Stimulated activated CD8-positive, alpha-beta memory T cell treated with anti-CD3 and anti-CD28 coated beads, Interleukin-4, amount 100 ng/mL, for 1 hour (primary cell): ENCODE measurements around the gene LCN12.

Source experiments
- DNase-seq, 2 donors: peaks; one replicate each; pipeline ENCODE4 v3.0.0-alpha.2; 2020; ENCODE audit warnings: low read depth in 2 of 2, low spot score in 1 of 2

Gene LCN12

DNA sequence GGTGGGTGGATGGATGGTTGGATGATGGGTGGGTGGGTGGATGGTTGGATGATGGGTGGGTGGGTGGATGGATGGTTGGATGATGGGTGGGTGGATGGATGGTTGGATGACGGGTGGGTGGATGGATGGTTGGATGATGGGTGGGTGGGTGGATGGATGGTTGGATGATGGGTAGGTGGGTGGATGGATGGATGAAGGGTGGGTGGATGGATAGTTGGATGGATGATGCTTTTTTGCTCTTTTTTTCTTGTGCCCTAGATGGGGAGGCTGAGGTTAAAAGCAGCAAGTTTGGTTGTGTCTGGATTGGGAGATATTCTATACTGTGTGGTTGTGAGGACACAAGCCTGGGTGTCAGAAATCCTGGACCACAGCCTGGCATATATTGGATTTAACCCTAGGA is 5.4 kb downstream of the LCN12 start:
- no peak for DNase-seq

DNA sequence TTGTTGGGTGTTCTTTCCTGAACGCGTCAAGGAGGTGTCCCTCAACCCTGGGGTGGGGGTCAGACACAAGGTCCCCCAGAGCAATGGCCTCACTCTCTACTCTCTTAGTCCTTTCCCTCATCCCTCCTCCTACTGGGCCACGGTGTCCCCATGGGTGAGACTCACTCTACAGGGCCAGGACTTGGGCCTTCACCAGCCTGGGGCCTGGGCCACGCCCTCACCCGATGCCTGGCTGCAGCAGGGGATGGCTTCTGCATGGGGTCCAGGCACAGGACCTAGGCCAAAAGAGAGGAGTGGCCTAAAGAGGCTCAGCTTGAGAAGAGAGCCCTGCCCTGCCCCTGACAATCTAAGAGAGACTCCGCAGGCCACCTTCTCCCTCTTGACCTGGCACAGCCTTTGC is 5.8 kb downstream of the LCN12 start:
- DNase-seq, result no peak

DNA sequence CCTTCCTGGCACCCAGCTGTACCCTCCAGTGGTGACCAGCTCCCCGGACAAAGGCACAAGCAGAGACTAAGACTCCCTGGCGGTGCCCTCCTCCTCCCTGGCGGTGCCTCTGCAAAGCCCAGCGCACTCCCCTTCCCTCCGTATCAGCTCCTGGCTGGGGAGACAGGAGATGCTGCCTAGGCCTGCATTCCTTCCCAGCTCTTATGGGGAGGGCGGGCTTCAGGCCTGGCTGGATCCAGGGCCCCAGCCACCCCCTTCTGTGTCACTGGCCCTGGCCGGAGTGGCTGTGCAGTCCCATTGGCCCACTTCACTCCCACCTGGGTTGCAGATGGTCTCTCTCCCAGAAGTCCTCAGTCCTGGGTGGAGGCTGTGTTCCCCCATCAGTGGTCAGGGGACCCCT is 6.4 kb downstream of the LCN12 start:
- no peak for DNase-seq

DNA sequence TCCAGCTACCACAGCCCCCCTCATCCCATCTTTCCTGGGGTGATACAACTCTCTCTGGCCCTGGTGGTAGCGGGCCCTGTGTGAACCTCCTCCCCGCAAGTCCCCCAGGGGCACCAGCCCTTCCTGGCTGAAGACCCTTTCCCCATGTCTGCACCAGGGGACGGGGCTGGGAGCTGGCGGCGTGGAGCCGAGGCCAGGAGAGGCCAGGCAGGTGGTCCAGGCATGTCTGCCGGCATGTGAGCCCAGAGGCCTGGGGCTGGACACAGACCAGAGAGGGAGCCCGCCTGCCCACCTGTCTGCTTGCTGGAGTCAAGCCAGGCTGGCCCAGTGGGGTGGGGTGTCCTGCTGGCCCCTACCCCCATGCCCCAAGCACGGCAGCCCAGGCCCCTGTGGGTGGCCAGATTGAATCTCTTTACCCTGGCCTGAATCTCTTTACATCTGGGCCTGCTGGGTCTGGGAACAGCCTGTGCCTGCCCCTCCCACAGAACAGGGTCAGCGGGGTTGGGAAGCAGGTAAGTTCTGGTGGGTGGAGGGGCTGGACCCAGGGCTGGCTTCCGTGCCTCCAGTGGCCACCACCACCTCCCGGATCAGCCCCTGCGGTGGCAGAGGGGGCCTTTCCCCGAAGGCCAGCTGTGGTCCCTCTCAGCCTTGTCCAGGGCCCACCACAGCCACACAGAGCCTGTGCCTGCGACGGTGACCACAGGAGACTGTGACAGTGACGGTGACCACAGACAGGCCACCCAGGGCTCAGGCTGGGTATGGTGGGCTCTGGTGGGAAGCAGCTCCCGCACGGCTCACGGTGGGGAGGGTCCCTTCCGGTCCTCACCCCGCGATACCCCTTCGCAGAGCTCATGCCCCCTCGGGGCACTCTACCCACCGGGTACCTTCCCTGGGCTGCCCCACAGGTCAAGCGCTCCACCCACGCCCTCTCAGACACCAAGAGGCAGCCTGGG is 7.1 kb downstream of the LCN12 start:
- no peak for DNase-seq

DNA sequence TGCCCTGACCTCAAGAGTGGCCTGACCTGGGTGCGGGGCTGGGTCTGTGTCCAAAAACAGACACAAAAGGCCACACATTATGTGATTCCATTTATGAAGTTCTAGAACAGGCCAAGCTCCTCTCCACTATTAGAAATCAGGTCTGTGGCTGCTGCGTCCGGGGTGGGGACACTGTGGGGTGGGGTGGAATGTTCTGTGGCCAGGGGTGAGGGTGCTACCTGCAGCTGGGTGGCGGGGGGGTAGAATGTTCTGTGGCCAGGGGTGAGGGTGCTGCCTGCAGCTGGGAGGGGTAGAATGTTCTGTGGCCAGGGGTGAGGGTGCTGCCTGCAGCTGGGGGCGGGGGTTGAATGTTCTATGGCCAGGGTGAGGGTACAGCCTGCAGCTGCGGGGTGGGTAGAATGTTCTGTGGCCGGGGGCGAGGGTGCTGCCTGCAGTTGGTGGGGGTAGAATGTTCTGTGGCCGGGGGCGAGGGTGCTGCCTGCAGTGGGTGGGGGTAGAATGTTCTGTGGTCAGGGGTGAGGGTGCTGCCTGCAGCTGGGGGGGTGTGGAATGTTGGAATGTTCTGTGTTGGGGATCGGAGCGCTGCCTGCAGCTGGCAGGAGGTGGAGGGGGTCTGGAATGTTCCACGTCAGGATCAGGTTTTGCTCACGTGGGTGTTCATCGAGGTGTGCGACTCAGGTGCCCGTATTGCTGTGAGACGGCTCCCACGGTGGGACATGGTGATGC is 8.3 kb downstream of the LCN12 start:
- no peak for DNase-seq

DNA sequence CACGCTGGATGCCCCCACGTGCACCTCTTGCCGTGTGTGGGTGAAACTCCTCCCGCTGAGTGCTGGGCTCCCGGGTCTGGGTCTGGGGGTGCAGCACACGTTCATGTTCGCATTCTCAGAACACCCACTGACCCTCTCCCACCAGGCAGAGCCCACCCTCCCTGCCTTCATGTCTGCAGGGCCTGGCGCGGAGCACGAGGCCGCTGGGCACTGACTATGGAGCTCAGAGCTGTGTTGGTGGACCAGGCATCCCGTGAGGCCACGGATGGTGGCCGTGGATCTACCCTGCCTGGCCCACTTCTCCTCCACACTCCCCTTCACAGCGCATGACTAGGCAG is 8.8 kb downstream of the LCN12 start:
- no peak for DNase-seq

DNA sequence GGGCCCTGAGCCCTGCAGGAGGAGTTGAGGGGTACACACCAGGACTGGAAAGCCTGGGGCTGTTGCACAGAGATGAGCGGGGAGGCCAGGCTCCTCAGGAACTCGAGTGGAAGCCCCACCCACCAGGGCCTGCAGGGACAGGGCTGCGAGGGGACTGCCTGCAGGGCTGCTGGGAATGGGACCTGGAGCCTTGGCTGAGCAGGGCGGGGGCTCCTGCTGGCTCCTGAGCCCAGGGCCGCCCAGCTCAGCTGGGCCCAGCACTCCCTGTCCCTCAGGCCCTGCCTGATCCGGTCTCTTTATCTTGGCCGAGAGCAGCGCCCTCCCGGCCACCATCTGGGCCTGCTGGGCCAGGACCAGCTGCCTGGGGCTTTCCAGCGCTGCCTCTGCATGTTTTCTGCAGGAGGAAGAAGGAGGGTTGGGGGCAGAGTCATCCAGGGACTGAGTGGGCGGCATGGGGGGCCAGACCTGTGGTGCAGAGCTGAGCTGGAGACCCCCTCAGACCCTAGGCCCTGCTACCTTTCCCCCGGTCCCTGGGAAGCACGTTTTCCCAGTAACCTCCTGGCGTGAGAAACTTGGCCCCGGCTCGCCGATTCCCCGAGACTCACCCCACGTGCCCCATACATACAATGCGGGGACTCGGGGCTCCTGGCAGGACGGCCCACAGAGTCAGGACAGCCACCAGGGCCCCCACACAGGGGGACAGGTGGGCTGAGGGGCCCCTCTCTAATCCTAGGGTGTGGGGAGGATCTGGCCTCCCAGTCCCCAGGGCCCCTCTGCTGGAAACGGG is 9.4 kb downstream of the LCN12 start:
- DNase-seq, result no peak

DNA sequence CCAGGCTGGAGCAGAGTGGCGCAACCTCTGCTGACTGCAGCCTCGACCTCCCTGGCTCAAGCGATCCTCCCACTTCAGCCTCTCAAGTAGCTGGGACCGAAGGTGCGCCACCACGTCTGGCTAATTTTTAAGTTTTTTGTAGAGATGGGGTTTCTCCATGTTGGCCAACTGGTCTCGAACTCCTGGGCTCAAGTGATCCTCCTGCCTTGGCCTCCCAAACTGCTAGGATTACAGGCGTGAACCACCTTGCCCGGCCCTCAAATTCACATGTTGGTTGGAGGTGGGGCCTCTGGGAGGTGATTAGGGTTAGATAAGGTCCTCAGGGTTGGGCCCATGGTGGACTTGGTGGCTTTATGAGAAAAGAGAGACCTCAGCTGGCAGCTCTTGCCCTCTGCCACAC is 10.1 kb downstream of the LCN12 start:
- no peak for DNase-seq

DNA sequence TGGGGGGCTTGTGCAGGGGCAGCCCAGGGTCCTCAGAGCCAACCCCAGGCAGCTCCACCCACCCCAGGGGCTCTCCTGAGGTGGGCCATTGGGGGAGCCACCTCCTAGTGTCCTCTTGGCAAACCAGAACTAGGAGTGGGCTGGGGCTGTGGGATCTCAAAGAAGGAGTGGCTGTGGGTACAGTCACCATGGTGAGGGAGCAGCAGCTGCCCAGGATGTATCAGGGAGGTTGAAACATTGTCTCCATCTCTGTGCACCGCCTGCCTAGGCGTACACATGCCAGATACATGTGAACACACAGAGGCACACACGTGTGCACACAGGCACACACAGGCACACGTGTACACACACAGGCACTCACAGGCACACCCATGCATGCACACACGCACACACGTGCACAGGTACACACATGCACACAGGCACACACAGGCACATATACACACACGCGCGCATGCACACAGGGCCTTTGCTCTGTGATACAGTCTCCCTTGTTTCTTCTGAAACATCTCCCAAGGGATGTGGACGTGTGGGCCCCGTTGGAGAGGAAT is 10.7 kb downstream of the LCN12 start:
- no peak for DNase-seq

DNA sequence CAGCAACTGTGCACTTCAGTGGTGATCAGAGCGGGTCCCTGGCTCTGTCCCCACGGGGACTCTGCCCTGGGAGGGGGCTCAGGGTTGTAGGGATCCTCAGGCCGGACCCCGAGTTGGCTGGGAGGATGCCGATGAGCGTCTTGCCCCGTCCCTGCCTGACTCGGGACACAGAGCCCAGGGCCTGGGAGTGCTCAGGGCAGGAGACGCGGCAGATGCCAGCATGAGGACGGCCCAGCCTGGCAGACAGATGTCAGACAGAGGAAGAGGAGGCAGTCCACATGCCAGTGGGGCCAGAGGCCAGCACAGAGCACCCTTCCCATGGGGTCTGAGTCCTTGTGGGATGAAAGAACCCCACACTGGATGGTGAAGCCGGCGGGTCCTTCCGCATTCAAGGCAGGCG is 11.3 kb downstream of the LCN12 start:
- no peak for DNase-seq

DNA sequence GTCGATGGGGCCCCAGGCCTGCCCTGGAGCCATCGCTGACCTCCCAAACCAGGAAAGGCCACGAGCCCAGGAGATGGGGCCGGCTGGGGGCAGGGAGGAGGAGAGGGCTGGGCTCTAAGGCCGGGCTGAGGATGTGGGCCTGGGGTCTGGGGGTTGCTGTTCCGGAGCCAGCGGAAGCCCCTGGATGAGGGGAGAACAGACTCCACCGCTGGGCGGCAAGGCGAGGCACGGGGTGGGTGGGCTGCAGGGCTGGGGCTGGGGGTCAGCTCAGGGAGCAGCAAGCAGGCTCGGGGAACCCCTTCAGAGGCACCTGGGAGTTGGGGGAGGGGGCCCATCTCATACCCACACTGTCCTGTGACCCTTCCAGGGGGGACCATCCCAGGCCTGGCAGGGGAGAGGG is 11.7 kb downstream of the LCN12 start:
- DNase-seq, result no peak

DNA sequence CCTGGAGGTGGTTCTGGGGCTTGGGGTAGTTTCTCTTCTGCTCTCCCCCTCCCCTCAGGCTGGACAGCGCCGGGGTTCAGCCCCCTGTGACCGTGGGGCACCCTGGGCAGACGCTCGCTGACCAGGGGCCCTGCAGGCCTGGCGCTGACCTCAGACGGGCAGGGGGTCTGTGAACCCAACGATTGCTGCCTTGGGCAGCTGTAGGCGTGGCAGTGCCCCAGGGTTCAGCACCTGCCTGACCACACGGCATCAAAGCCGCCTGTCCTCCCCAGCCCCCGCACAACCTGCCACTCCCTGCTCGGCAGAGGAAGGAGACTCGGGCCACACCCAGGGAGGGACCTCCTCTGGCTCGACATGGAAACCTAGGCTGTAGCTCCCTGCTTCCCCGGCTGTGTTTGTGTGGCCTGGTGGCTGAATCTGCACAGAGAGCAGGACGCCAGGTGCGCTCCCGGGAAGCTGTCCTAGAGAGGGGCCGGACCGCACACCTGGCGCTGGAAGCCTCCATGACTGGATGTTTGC is 12.2 kb downstream of the LCN12 start:
- DNase-seq, result no peak

DNA sequence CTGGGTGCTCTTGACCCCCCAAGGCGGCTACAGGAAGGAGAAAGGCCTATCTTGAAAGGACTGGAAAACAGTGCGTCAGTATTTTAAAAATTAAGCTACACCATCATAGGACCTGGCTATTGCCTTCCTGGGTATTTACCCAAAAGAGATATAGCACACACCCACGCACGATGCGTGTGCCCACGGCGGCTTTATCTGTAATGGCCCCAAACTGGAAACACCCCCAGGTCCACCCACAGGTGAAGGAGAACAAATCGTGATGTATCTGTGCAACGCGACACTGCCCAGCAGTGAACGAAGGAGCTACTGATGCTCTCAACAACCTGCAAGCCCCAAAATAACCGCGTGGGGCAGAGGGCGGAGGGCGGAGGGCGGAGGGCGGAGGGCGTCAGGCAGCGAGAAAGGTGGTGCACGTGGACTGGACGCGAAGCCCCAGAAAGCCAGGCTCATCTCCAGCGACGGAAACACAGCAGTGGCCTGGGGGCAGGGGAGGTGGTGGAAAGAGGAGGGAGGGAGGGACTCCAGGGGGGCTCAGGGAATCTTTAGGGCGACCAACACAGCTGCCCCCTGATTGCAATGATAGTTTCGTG is 12.9 kb downstream of the LCN12 start:
- no peak for DNase-seq

DNA sequence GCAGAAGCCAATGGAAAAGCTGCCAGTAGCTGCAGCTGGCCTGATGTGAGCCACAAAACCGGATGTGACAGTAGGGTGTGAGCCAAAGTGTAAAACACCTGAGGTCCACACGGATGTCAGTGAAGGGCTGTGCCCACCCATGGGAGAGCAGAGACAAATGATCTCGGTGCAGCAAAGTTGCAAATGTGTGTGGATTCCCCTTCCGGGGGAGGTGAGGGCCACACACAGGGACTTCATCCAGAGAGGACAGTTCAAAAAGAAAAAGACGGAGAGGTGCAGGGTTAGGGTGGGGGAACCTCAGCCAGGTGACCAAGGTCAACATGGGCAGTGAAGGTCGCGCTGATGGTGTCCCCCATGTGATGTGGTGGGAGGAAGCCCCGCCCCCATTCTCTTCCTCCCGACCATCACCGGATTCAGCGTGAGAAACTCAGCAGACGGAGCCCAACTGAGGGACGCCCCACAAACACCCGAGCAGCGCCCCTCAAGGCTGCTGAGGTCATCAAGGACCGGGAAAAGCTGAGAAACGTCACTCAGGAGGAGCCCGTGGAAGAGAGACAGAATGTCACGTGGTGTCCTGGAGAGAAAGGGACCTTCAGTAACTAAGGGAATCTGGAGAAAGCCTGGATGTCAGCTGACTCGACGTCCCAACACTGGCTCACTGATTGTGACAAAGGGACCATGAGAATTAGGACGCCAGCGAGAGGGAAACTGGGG is 13.9 kb downstream of the LCN12 start:
- no peak for DNase-seq

DNA sequence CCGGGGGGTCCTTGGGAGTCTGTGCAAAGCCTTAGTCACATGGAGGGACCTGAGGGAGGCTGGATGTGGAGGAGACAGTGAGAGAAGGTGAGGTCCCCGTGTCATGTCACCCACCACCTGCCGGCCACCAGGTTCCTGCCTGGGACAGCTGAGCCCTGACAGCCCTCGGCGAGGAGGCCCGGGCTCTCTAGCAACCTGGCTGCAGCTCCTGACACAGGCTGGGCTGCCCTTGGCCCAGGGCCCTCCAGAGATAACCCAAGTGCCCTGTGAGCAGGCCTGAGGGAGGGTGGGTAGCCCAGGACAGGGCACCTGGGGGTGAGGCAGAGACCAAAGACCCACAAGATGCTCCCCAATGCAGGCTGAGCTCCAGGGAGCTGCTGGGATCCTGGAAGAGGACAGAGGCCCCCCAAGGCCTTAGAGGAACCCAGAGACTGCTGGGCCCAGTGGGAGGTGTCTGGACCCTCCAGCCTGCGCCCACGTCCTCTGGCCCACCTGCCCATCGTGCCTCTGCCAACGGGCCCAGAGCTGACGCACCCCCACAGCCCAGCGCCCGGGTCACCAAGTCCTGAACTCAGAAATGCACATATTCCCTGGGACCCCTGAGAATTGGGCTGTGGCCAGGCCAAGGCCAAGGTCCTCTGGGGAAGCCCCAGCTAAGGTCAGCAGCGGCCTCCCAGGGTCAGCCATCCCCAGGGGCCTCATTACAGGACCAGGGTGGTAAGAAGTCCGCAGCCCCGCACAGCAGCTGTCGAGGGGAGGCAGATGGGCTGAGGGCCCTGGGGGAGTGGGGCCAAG is 16.5 kb downstream of the LCN12 start:
- DNase-seq, result no peak

DNA sequence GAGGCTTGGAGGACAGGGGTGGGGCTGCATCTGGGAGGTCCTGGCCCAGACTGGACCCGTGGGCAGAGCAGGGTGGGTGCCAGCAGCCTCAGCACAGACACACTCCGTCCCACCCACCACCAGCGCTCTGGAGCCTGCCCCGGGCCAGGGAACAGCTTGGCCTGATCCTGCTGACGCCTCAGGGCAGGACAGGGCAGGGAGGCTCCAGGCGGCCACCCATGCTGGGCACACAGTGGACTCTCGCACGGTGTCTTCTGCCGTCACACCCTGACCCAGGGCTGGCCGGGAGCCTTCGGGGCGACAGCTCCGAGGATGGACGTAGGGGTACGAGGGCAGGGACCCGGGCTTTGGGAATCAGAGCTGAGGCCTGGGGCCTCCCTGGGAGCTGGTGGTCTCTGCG is 17.1 kb downstream of the LCN12 start:
- no peak for DNase-seq

DNA sequence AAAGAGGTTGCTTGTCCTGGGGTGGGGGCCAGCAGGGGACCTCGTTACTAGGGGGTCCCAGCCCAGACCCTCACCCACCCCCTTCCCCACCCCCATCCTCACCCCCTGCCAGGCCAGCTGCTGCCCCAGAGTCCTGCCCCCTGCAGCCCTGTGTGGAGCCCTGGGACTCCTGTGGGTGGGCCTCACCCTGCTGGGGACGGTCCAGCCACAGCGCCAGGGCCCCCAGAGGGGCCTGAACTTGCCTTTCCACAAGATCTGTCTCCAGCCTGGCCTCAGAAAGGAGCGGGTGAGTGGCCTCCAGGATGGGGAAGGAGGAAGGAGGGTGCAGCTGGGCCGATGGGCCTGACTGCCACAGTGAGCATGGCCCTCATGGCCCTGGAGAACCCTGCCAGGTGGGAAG is 17.7 kb downstream of the LCN12 start:
- DNase-seq, result no peak

DNA sequence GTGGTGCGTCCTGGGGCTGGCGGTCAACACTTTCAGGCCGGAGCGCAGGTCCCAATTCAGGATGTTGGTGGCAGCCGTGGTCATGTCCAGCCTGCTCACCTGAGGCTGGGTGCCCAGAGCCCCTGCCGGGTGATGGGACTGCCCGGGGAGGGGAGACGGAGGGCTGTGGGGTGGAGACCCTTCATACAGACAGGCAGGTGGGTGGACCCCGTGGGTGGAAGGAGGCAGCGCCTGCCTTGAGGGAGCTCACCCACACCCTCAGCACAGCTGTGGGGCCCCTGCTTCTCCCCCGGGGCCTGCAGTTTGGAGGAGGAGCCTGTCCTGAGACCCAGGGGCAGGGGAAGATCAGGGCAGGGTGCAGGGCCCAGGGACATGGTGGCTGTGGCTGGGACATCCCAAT is 18.3 kb downstream of the LCN12 start:
- DNase-seq, result no peak

DNA sequence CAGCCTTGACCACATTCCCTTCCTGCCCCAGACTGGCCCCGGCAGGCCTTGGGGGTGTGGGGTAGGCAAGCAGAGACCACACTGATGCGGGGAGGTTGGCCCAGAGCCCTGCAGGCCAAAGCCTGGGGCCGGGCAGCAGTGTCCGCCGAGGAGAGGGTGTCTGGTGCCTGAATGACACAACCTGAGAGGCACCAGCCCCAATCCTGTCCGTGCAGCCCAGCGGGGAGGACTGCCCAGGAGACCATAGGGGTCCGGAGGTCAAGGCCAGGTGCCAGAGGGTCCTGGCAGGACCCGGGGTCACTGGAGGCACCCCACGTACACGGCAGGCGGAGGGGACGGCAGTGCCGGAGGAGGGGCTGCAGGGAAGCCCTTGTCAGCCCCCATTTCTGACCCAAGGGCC is 19.7 kb downstream of the LCN12 start:
- no peak for DNase-seq

DNA sequence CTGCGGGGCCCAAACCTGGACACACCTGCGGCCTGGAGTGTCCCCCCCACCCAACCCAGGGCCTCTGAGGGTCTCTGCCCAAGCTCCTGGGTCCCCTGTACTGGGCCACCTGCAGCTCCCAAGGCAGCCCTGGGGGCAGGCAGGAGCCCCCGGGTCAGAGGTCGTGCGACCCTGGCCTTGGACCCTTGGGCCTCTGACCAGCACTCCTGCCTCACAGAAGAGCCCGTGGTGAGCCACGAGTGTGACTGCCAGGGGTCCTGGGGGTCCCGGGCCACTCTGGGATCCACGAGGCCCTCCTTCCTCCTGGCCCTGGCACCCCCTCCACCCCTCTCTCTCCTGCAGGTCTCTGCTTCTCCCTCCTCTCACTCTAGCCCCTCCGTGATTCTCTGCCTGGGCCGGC is 20.3 kb downstream of the LCN12 start:
- DNase-seq, result no peak
